ENCODE measurements around the gene PPP5C.

Gene PPP5C

DNA sequence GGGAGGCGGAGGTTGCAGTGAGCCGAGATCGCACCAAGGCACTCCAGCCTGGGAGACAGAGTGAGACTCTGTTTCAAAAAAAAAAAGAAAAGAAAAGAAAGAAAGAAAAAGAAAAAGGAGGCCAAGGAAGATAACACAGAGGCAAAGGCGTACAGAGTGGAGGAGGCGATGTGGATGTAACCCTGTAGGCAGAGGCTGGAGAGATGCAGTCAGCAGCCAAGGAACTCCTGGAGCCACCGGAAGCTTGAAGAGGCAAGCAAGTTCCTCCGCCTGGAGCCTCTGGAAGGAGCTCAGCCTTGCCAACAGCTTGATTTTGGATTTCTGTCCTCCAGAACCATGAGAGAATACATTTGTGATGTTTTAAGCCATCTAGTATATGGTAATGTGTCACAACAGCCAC, 73.2 kb downstream of the PPP5C start:
- Histone ChIP-seq H3K4me3 (ENCODE audit: low read length, poor library complexity, severe bottlenecking) (no peak overlapping the region), H3K9me3 (ENCODE audit: insufficient read depth, low read depth, low read length) (no peaks in the 10 kb centered on the region), H3K9ac (ENCODE audit: low read depth, low read length, poor library complexity, severe bottlenecking) (no peak overlapping the region), H2AFZ (ENCODE audit: low read length) (no peak overlapping the region), H3K9me2 (replicated peaks; ENCODE audit: low read depth, low read length) (no peaks in the 10 kb centered on the region), H3K36me3 (ENCODE audit: insufficient read depth, low read length) (no peaks in the 10 kb centered on the region), H4K20me1 (ENCODE audit: insufficient read depth, low read length, poor library complexity, severe bottlenecking) (no peaks in the 10 kb centered on the region), H3K4me1 (ENCODE audit: insufficient read depth, low read length, poor library complexity, severe bottlenecking) (peaks cover 4% of the 10 kb centered on the region), H3K79me2 (ENCODE audit: insufficient read depth, low read length) (no peaks in the 10 kb centered on the region), H3F3A (ENCODE audit: low read depth) (no peaks in the 10 kb centered on the region), H3K27me3 (ENCODE audit: insufficient read depth, low read length, poor library complexity, severe bottlenecking) (no peaks in the 10 kb centered on the region), H3K4me2 (ENCODE audit: low read depth, low read length, poor library complexity, severe bottlenecking) (no peak overlapping the region)
- TF ChIP-seq, protein P1, sequence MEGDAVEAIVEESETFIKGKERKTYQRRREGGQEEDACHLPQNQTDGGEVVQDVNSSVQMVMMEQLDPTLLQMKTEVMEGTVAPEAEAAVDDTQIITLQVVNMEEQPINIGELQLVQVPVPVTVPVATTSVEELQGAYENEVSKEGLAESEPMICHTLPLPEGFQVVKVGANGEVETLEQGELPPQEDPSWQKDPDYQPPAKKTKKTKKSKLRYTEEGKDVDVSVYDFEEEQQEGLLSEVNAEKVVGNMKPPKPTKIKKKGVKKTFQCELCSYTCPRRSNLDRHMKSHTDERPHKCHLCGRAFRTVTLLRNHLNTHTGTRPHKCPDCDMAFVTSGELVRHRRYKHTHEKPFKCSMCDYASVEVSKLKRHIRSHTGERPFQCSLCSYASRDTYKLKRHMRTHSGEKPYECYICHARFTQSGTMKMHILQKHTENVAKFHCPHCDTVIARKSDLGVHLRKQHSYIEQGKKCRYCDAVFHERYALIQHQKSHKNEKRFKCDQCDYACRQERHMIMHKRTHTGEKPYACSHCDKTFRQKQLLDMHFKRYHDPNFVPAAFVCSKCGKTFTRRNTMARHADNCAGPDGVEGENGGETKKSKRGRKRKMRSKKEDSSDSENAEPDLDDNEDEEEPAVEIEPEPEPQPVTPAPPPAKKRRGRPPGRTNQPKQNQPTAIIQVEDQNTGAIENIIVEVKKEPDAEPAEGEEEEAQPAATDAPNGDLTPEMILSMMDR (conservative IDR thresholded peaks at IDR 0.05; ENCODE audit: low read length): no peak
- no peak for TF ChIP-seq EZH2phosphoT487 (IDR thresholded peaks at IDR 0.05; ENCODE audit: borderline replicate concordance)

DNA sequence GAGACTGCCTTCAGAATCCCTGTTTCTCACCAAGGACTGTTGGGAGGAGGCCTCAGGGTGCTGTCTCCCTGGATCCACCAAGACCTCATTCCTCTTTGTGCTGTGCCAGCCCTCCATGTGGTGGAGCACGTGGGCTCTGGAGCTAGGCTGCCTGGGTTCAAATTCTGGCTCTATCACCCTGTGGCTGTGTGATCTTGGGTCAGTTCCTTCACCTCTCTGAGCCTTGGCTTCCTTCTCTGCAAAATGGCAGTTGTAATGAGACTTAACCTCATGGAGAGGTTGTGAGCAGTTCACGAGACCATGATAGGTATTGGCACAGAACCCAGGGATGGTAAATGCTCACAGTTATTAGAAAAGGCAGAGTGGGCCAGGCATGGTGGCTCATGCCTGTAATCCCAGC, 75.5 kb downstream of the PPP5C start:
- H3K4me2 ChIP-seq (ENCODE audit: low read depth, low read length, poor library complexity, severe bottlenecking): no peak overlapping the region
- H3K9ac ChIP-seq (ENCODE audit: low read depth, low read length, poor library complexity, severe bottlenecking): no peak overlapping the region
- no peak overlapping the region for H2AFZ ChIP-seq (ENCODE audit: low read length)
- H3K9me3 ChIP-seq (ENCODE audit: insufficient read depth, low read depth, low read length): no peaks in the 10 kb centered on the region
- H4K20me1 ChIP-seq (ENCODE audit: insufficient read depth, low read length, poor library complexity, severe bottlenecking): no peaks in the 10 kb centered on the region
- no peak overlapping the region for H3K4me3 ChIP-seq (ENCODE audit: low read length, poor library complexity, severe bottlenecking)
- no peaks in the 10 kb centered on the region for H3K9me2 ChIP-seq (replicated peaks; ENCODE audit: low read depth, low read length)
- no peaks in the 10 kb centered on the region for H3K27me3 ChIP-seq (ENCODE audit: insufficient read depth, low read length, poor library complexity, severe bottlenecking)
- no peaks in the 10 kb centered on the region for H3K36me3 ChIP-seq (ENCODE audit: insufficient read depth, low read length)
- no peaks in the 10 kb centered on the region for H3K4me1 ChIP-seq (ENCODE audit: insufficient read depth, low read length, poor library complexity, severe bottlenecking)
- no peak for TF ChIP-seq EZH2phosphoT487 (IDR thresholded peaks at IDR 0.05; ENCODE audit: borderline replicate concordance)
- TF ChIP-seq, protein P1 (conservative IDR thresholded peaks at IDR 0.05; ENCODE audit: low read length): no peak
- no peaks in the 10 kb centered on the region for H3K79me2 ChIP-seq (ENCODE audit: insufficient read depth, low read length)
- no peaks in the 10 kb centered on the region for H3F3A ChIP-seq (ENCODE audit: low read depth)

DNA sequence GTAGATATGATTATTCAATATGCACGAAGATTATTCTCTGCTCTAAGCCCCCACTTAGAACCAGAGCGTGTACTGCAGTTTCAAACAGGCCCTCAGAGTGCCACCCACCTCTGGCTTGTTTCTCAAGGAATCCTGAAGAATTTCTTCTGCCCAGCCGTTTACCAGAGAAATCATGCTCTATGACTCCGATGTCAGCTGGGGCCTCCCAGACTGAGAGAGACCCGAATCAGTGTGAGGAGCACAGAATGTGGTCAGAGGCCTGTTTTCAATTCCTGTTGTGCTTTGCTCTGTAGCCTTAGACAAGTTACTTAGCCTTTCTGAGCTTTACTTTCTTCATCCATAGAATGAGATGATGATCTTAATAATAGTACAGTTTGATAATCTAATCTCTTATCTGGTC, 76.3 kb downstream of the PPP5C start:
- Histone ChIP-seq H3K4me3 (ENCODE audit: low read length, poor library complexity, severe bottlenecking) (no peak overlapping the region), H3K79me2 (ENCODE audit: insufficient read depth, low read length) (no peaks in the 10 kb centered on the region), H3K9me3 (ENCODE audit: insufficient read depth, low read depth, low read length) (no peaks in the 10 kb centered on the region), H2AFZ (ENCODE audit: low read length) (no peak overlapping the region), H3K9ac (ENCODE audit: low read depth, low read length, poor library complexity, severe bottlenecking) (no peak overlapping the region), H3F3A (ENCODE audit: low read depth) (no peaks in the 10 kb centered on the region), H3K9me2 (replicated peaks; ENCODE audit: low read depth, low read length) (no peaks in the 10 kb centered on the region), H3K36me3 (ENCODE audit: insufficient read depth, low read length) (no peaks in the 10 kb centered on the region), H4K20me1 (ENCODE audit: insufficient read depth, low read length, poor library complexity, severe bottlenecking) (no peaks in the 10 kb centered on the region), H3K4me2 (ENCODE audit: low read depth, low read length, poor library complexity, severe bottlenecking) (no peak overlapping the region), H3K27me3 (ENCODE audit: insufficient read depth, low read length, poor library complexity, severe bottlenecking) (no peaks in the 10 kb centered on the region), H3K4me1 (ENCODE audit: insufficient read depth, low read length, poor library complexity, severe bottlenecking) (no peaks in the 10 kb centered on the region)
- TF ChIP-seq, protein P1 (conservative IDR thresholded peaks at IDR 0.05; ENCODE audit: low read length): no peak
- TF ChIP-seq EZH2phosphoT487 (IDR thresholded peaks at IDR 0.05; ENCODE audit: borderline replicate concordance): no peak
